IPS DF 19.7 (cell line): Measurements from ENCODE around the gene MSMB.
"Not testable (repeated sequence)": the region's sequence is repeated elsewhere in the genome, so short reads cannot be mapped to it uniquely, and the experiment has no call there.

Source experiments
- DNase-seq: peaks from one replicate; pipeline ENCODE4 v3.0.0-alpha.2; 2013; ENCODE audit warnings: low read depth, low spot score

MSMB gene

DNA sequence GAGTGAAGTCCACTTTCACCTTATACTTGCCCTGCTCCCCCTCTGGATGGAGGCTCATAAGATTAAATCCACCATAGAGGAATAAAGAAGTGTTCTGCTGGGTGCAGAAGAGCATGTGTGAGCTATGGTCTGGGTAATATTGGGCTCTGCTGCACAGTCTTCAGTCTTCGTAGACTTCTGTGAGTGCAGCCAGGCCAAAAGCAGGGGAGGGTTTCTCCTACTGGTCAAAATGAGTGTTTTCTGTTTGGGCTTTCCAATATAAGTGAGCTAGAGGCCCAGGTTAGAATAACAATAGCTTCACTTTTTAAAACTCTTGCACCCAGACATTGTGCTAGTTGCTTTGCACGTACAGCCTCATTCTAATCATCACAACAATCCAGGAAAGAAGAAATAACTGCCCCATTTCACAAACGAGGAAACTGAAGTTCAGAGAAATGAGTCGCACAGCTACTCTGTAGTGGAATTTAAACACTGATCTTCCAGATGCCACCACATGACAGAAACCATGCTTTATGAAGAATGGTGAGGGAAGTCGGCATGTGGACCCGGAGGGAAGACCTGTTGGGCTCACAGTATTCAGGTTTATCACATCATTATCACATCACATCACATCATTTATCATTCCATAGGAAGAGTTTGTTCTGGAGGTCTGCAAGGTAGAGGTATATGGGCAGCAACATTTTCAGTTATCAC, 23.8 kb upstream of the MSMB start:
- no peak for DNase-seq

- no peak for DNase-seq
Observed at GRCh38 chr10:46068905-46069304, 22.8 kb upstream of the MSMB start.

DNA sequence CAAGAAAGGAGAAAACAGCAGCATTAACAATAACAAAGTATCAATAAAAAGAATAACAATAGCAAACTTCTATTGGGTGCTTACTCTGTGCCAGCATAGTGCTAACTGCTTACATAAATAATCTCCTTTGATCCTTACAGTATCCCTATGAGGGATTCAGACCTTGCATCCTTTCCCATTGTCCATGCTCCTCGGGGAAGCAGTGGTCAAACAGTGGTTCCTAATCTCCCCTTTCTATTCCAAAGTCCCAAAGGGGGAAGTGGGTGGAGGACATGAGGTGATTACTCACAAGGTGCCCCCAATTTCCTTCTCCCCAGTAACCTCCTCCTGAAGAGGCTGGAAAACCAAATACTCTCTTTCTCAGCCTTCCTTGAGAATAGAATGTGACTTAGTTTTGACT, 22.0 kb upstream of the MSMB start:
- DNase-seq, result no peak

DNA sequence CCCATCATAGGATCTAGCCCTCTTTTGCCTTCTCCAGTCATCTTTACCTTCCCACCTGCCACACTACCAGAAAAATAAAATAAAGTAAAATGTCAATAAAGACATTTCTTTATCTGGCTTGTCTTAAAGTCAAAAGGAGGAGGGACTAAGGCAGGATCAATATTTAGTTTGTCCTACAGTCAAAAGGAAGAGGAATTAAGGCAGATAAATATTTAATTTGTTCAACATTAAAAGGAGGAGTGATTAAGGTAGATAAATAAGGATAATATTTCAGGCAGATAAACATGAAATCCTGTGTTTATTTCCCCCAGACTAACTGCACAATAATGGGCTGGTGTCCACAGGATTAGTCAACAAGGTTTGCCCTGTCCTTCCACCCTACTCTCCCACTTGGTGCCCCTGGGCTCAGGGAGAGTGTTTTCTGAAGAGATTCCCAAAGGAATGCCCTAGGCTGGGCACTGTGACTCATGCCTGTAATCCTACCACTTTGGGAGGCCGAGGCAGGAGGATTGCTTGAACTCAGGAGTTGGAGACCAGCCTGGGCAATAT, 18.3 kb upstream of the MSMB start:
- no peak for DNase-seq

GRCh38 chr10:46062723-46063428, 16.8 kb upstream of the MSMB start:
- DNase-seq, result no peak

GRCh38 chr10:46060706-46061105, 14.6 kb upstream of the MSMB start:
- DNase-seq, result no peak

DNA sequence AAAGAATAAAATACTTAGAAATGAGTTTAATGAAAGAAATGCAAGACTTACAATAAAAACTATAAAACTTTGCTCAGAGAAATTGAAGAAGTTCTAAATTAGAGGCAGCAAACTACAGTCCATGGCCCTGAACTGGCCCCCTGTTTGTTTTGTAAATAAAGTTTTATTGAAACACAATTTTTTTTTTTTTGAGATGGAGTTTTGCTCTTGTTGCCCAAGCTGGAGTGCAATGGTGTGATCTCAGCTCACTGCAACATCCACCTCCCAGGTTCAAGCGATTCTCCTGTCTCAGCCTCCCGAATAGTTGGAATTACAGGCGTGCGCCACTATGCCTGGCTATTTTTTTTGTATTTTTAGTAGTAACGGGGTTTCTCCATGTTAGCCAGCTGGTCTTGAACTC, 11.9 kb upstream of the MSMB start:
- not testable (repeated sequence) for DNase-seq

DNA sequence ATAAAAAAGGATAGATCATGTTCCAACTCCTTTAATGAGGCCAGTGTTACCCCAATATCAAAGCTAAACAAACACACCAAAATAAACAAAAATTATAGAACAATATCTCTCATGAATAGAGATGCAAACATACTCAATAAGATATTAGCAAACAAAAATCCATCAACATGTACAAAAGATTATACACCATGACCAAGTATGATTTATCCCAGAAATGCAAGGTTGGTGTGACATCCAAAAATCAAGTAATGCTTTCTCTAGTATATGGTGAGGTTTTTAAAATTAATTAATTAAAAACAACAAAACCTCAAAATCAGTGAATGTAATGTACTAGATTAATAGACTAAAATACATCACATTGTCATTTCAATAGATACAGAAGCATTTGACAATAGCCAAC, 11.0 kb upstream of the MSMB start:
- DNase-seq, result no peak

DNA sequence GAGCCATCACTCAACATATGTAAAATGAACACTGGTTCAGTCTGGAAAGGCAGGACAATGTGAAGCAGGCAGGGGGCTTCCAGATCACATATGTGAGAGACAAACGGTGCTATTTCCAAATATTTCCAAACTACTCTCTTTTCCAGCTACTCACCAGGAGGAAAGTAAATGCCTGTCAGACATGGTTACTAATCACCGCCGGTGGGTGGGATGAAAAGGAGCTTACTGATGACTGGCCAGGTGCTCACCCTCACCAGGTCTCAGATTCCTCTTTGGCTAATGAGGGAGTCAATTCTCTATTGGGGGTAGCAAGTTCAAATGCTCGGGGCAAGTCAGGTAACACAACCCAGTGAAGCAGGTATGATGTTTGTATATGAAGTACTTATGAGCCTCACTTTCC, 9.7 kb upstream of the MSMB start:
- no peak for DNase-seq

DNA sequence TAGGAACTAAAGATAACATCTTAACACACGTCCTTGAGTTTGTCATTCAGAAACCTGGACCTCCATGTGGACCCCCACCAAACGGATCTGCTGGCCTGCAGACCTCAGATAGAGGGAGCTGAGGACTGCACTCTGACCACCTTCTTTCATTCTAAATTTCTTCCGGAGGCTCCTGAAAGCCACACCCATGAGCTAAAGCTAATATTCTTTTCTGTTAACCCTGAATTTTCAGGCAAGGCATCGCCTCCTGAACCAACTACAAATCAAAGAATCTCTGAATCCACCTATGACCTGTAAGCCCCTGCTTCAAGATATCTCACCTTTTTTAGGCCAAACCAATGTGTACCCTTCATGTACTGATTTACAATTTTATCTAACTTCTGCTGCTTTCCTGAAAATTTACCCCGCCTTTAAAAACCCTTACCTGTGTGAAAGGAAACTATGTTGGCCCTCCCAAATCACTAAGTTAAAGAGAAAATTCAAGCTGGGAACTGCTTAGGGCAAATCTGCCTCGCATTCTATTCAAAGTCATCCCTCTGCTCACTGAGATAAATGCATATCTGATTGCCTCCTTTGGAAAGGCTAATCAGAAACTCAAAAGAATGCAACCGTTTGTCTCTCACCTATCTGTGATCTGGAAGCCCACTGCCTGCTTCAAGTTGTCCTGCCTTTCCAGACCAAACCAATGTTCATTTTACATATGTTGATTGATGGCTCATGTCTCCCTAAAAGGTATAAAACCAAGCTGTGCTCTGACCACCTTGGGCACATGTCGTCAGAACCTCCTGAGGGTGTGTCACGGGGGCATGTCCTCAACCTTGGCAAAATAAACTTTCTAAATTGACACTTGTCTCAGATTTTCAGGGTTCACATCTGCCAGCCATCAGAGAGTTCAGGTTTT, 7.7 kb upstream of the MSMB start:
- no peak for DNase-seq

DNA sequence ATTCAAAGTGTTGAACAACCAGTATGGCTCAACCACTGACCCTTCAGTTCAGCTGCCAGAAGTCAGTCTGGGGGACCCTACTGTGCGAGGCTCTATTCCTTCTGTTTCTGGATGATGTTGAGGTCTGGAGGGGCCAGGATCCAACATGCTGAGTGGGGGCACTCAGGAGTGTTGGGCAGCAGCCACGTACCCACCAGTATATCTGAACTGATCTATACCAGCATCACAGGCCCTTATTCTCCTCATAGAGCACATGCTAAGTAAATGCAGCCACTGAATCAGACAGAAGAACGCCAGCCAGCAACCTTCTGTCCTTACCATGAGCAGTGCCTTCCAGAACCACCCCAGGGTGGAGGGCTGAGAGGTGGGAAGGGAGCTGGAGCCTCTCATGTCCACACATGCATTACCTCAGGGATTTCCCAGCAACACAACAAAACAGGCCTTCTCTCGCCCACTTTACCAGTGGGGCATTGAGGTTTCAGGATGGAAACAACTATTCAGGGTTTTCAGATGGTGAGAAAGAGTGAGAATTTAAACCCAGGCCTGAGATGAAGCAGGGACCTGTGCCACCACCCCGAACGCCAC, 6.8 kb upstream of the MSMB start:
- DNase-seq, result no peak

- no peak for DNase-seq
Observed at GRCh38 chr10:46052057-46052790, 6.2 kb upstream of the MSMB start.

DNA sequence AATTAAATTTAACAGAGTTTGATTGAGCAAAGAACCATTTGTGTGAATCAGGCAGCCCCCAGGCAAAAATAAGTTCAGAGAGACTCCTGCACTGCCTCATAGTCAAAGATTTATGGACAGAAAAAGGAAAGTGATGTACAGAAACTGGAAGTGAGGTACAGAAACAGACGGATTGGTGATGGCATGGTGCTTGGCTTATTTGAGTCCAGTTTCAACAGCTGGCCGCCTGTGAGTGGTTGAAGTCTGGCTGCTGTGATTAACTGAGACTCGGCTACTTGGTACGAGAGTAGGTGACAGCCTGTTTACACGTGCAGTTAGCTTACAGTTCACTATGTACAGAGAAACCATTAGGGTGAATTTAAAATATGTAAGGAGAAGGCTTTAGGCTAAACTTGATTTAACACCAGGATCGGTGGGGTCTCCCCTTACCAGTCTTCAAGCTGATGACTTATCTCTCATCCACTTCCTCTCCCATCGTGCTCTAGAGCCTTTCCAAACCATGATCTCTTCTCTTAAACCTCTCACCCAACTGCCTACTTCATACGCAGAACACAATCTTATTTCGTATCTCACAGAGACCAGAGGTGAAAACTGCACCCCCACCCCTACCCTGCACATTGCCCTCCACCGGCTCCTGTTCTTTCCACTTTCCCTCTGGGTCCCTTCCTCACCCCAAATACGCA, 5.0 kb upstream of the MSMB start:
- no peak for DNase-seq

DNA sequence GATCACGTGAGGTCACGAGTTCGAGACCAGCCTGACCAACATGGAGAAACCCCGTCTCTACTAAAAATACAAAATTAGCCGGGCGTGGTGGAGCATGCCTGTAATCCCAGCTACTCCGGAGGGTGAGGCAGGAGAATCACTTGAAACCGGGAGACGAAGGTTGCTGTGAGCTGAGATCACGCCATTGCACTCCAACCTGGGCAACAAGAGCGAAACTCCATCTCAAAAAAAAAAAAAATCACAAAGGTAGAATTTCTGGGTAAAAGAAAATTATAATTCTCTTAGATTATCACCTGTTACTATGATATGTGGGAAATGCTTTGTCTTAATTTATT, 3.4 kb upstream of the MSMB start:
- not testable (repeated sequence) for DNase-seq

GRCh38 chr10:46048152-46048551, 2.1 kb upstream of the MSMB start:
- no peak for DNase-seq

DNA sequence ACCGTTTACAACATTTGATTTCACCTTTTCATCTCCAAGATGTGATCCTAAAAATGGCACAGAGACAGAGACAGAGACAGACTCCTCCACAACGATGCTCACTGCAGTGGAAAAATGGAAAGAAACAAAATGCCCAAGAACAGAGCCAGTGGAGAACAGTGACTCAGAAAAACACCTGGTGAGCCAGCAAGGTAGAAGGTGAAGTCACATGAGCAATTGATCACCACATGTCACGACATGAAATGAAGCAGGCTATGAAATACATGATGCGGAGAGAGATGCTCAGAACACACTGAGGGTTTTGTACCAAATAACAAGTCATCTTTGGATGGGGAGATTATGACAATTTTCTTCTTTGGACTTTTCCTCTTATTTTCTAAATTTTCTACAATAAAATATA, 3.5 kb downstream of the MSMB start:
- no peak for DNase-seq

DNA sequence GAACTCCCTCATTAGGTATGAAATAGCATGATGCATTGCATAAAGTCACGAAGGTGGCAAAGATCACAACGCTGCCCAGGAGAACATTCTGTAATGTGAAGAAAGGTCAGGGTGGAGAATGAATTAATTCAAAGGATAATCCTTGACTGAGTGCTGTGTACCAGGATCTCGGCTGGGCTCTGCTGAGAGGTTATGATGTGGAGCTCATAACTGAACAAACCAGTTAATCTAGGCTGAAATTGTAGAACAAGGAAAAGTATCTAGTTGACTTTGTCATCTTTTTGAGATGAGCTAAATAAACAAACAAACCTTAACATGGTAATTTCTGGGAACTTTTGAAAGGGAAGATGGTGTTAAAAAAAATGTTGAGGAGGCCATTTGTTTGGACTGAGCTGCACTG, 6.1 kb downstream of the MSMB start:
- DNase-seq, result no peak

GRCh38 chr10:46037107-46037825, 8.8 kb downstream of the MSMB start:
- DNase-seq, result no peak

- no peak for DNase-seq
Observed at GRCh38 chr10:46035923-46036849, 9.9 kb downstream of the MSMB start.
